Activated T-cell treated with anti-CD3 and anti-CD28 coated beads, Interleukin-2, amount 50 U/mL, for 24 hours (primary cell): ENCODE results near the gene NUDT6.
"Not testable (repeated sequence)": the region's sequence is repeated elsewhere in the genome, so short reads cannot be mapped to it uniquely, and the experiment has no call there.

Source experiments
- DNase-seq: peaks from one replicate; pipeline ENCODE4 v3.0.0-alpha.2; 2020
- H3K27ac Mint-ChIP-seq: 2 replicates; pipeline ENCODE4 v1.8.0; 2020; ENCODE audit warnings: mild to moderate bottlenecking, mixed read lengths
- H3K27me3 Mint-ChIP-seq: 2 replicates; pipeline ENCODE4 v1.8.0; 2020; ENCODE audit warnings: mixed read lengths
- H3K36me3 Mint-ChIP-seq: 2 replicates; pipeline ENCODE4 v1.8.0; 2020; ENCODE audit warnings: low read depth, mixed read lengths
- H3K4me1 Mint-ChIP-seq: 2 replicates; pipeline ENCODE4 v1.8.0; 2020; ENCODE audit warnings: low read depth, mixed read lengths
- H3K4me3 Mint-ChIP-seq: 2 replicates; pipeline ENCODE4 v1.8.0; 2020; ENCODE audit warnings: mild to moderate bottlenecking, moderate library complexity, mixed read lengths
- H3K9me3 Mint-ChIP-seq: 2 replicates; pipeline ENCODE4 v1.8.0; 2020; ENCODE audit warnings: mixed read lengths

NUDT6 gene, protein sequence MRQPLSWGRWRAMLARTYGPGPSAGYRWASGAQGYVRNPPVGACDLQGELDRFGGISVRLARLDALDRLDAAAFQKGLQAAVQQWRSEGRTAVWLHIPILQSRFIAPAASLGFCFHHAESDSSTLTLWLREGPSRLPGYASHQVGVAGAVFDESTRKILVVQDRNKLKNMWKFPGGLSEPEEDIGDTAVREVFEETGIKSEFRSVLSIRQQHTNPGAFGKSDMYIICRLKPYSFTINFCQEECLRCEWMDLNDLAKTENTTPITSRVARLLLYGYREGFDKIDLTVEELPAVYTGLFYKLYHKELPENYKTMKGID

GRCh38 chr4:122921971-122922876, at the start of gene NUDT6:
NUDT6 (minus strand) TSS chr4:122922597; CDS start chr4:122922572, 25 bp downstream.
- peak; percentile 66 for DNase-seq
- Mint-ChIP-seq H3K36me3 (peaks cover 15% of the 10 kb centered on the region), H3K27ac (peak within 1 kb of the TSS; percentile 96), H3K4me1 (peaks cover 16% of the 10 kb centered on the region), H3K27me3 (no peaks in the 10 kb centered on the region), H3K4me3 (no peak within 1 kb of the TSS), H3K9me3 (no peaks in the 10 kb centered on the region)

DNA sequence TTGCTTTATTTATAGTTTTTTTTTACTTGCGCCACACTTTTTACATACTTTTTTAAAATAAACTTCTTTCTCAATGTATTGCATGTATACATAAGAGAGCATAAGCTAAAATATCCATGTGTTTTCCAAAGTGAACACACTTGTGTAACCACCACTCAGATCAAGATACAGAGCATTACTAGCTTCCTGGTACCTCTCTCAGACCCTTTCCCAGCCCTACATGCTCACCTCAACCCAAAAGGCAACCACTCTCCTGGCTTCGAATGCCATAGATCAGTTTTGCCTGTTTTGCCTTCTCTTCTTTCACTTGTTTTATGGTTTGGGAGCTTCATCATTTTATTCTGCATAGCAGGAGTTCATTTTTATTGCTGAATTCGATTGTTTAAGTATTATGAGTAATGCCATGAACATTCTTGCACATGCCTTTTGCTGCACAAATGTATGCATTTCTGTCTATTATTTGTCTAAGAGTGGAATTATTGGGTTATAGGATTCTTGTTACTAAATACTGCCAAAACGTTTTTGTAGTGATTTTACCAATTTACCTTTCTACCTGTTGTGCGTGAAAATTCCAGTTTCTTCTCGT, 45.9 kb upstream of the NUDT6 start:
- H3K4me1 Mint-ChIP-seq, result peaks cover 4% of the 10 kb centered on the region
- DNase-seq, result no peak
- no peaks in the 10 kb centered on the region for H3K9me3 Mint-ChIP-seq
- H3K27ac Mint-ChIP-seq, result no peak overlapping the region
- H3K27me3 Mint-ChIP-seq, result no peaks in the 10 kb centered on the region
- no peak overlapping the region for H3K4me3 Mint-ChIP-seq
- H3K36me3 Mint-ChIP-seq, result peaks cover 37% of the 10 kb centered on the region

- peaks cover 11% of the 10 kb centered on the region for H3K4me1 Mint-ChIP-seq
These were observed 44.8 kb upstream of the NUDT6 start for GRCh38 chr4:122967231-122967630.

GRCh38 chr4:122966201-122966600, 43.8 kb upstream of the NUDT6 start:
- Mint-ChIP-seq H3K36me3 (peaks cover 45% of the 10 kb centered on the region), H3K4me3 (no peak overlapping the region), H3K27ac (no peak overlapping the region), H3K4me1 (peaks cover 11% of the 10 kb centered on the region), H3K27me3 (no peaks in the 10 kb centered on the region), H3K9me3 (no peaks in the 10 kb centered on the region)
- DNase-seq, result no peak

More at GRCh38 chr4:122967231-122967630, 44.8 kb upstream of the NUDT6 start:
- Mint-ChIP-seq H3K9me3 (no peaks in the 10 kb centered on the region), H3K27me3 (no peaks in the 10 kb centered on the region), H3K36me3 (peaks cover 39% of the 10 kb centered on the region), H3K4me3 (no peak overlapping the region), H3K27ac (no peak overlapping the region)
- DNase-seq, result no peak

DNA sequence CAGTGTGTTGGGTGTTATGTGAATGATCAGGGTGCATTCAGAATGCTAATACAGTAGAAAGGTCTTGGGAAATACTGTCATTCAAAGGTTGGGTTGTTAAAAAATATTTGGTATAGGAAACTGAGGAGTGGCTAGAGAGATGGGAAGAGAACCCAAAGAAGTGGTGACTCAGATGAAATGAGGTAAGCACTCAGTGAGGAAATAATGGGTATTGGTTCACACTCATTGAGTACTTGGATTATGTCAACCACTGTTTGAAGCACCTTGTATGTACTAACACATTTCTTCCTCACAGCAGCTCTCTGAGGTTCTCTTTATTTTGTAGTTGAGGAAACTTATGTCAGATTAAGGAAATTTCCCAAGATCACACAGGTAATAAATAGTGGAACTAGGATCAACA, 40.8 kb upstream of the NUDT6 start:
- Mint-ChIP-seq H3K27me3 (no peaks in the 10 kb centered on the region), H3K9me3 (no peaks in the 10 kb centered on the region), H3K4me3 (no peak overlapping the region), H3K4me1 (peaks cover 10% of the 10 kb centered on the region), H3K36me3 (peaks cover 43% of the 10 kb centered on the region), H3K27ac (no peak overlapping the region)
- no peak for DNase-seq

- DNase-seq, result no peak
- Mint-ChIP-seq H3K4me3 (no peak overlapping the region), H3K27ac (no peak overlapping the region)
These were observed 38.2 kb upstream of the NUDT6 start for GRCh38 chr4:122960611-122961000.

DNA sequence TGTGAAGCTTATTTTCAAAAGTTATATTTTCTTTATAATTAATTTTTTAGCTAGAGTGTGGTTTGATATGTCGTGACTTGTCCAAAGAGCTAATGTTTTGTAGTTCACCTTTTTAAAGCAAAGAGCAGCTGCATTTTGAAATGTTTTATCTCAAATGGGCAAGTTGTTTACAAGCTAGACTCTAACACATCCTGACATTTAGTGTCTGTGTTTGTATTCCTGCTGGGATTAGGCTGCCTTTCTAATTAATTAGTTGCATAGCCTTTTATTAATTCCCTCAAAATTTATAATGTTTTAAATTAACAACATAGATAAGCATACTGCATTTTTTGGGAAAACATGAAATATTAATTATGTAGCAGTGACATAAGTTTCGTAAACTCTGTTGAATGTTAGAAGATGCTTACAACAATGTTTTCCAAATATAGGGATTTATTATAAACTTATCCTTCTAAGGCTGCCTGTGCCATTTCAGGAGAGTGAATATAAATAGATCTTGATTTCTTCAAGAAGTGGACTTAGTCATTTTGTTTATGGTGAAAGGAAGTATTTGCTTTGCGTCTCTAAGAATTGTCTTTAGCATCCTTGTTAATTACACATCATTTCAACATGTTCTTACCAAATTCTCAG, 37.7 kb upstream of the NUDT6 start:
- Mint-ChIP-seq H3K36me3 (peaks cover 51% of the 10 kb centered on the region), H3K4me1 (peaks cover 10% of the 10 kb centered on the region), H3K4me3 (no peak overlapping the region), H3K9me3 (no peaks in the 10 kb centered on the region), H3K27ac (no peak overlapping the region), H3K27me3 (no peaks in the 10 kb centered on the region)
- no peak for DNase-seq

More at GRCh38 chr4:122960611-122961000, 38.2 kb upstream of the NUDT6 start:
- peaks cover 48% of the 10 kb centered on the region for H3K36me3 Mint-ChIP-seq
- peaks cover 10% of the 10 kb centered on the region for H3K4me1 Mint-ChIP-seq
- H3K27me3 Mint-ChIP-seq, result no peaks in the 10 kb centered on the region
- no peaks in the 10 kb centered on the region for H3K9me3 Mint-ChIP-seq

DNA sequence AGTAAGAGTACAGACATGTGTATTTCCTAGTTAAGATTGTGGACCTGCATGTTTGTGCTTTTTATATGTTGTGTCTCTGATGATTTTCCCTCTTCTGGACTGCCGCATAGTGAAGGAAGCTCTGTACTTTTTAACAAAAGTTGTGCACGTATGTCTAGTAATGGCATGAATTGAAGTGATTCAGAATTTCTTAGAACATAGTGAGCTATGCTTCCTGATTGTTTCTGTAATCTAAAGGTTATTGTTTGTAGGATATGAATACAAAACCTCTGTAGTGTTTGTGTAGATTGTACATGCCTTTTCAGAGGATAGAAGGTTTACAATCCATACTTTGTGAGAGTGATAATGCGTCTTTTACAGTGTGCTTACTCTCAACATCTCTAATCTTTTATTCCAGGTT, 37.0 kb upstream of the NUDT6 start:
- no peak for DNase-seq
- Mint-ChIP-seq H3K27ac (no peak overlapping the region), H3K27me3 (no peaks in the 10 kb centered on the region), H3K4me1 (peaks cover 10% of the 10 kb centered on the region), H3K9me3 (no peaks in the 10 kb centered on the region), H3K4me3 (no peak overlapping the region), H3K36me3 (peaks cover 55% of the 10 kb centered on the region)

DNA sequence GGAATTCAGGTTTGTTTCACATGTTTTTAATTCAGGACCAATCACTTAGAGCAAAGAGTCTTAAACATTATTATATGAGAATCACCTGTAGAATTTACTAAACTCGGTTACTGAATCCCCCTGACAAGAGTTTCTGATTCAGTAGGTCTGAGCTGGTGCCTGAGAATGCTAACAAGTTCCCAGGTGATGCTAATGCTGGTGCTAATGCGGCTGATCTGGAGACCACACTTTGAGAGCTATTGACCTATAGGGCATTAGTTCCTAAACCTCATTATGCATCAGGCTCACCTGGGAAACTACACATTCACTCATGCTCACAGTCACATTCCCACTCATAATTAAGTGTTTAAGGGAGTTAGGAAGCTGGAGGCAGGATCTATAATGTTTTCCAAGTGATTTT, 36.1 kb upstream of the NUDT6 start:
- H3K4me1 Mint-ChIP-seq, result peaks cover 9% of the 10 kb centered on the region
- no peak overlapping the region for H3K27ac Mint-ChIP-seq
- H3K27me3 Mint-ChIP-seq, result no peaks in the 10 kb centered on the region
- DNase-seq, result no peak
- H3K36me3 Mint-ChIP-seq, result peaks cover 59% of the 10 kb centered on the region
- H3K4me3 Mint-ChIP-seq, result no peak overlapping the region
- H3K9me3 Mint-ChIP-seq, result no peaks in the 10 kb centered on the region

GRCh38 chr4:122953924-122954323, 31.5 kb upstream of the NUDT6 start:
- no peak for DNase-seq
- no peaks in the 10 kb centered on the region for H3K9me3 Mint-ChIP-seq
- no peak overlapping the region for H3K27ac Mint-ChIP-seq
- H3K4me1 Mint-ChIP-seq, result no peaks in the 10 kb centered on the region
- H3K27me3 Mint-ChIP-seq, result no peaks in the 10 kb centered on the region
- peaks cover 81% of the 10 kb centered on the region for H3K36me3 Mint-ChIP-seq
- no peak overlapping the region for H3K4me3 Mint-ChIP-seq

- H3K27me3 Mint-ChIP-seq, result no peaks in the 10 kb centered on the region
- DNase-seq, result no peak
- H3K27ac Mint-ChIP-seq, result no peak overlapping the region
- H3K36me3 Mint-ChIP-seq, result peaks cover 83% of the 10 kb centered on the region
- no peak overlapping the region for H3K4me3 Mint-ChIP-seq
- H3K4me1 Mint-ChIP-seq, result no peaks in the 10 kb centered on the region
- no peaks in the 10 kb centered on the region for H3K9me3 Mint-ChIP-seq
These were observed 29.6 kb upstream of the NUDT6 start for GRCh38 chr4:122952028-122952427.

DNA sequence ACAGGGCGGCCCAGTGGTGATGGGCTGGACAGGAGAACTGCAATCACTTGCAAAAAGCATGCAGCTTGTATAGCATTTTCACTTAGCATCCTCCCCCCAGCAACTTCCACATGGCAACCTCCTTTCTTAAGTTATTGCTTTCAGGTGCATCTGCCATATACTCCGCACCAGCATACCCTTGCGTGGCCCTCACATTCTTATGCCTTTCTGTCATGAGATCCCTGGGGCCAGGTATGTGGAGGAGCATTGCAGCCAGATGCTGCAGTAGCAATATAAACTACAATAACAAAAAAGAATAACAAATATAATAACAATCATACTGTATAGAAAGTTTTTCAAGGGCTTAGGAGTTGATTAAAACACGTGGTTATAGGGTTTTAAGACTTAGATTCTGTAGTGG, 26.3 kb upstream of the NUDT6 start:
- no peak overlapping the region for H3K27ac Mint-ChIP-seq

DNA sequence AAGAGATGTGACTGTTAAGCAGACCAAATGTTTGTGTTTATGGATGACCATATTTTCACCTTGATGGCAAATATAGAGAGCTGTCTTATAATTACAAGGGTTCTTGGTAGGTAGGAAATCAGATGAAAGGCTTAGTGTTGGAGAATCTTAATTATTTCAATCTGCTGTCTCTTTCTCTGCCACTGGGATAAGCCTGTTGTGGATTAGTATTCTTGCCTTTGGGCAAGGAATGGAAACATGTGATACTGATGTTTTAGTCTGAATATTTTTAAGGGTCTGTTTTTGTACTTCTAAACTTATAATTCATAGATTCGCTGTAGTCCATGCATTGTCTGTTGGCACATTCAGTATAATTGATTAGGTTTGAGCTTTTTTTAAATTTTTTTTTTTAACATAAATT, 23.7 kb upstream of the NUDT6 start:
- Mint-ChIP-seq H3K4me3 (no peak overlapping the region), H3K27ac (no peak overlapping the region), H3K36me3 (peaks cover 77% of the 10 kb centered on the region), H3K9me3 (peaks cover 3% of the 10 kb centered on the region), H3K27me3 (no peaks in the 10 kb centered on the region), H3K4me1 (no peaks in the 10 kb centered on the region)
- no peak for DNase-seq

More for the DNA sequence above, 26.3 kb upstream of the NUDT6 start:
- Mint-ChIP-seq H3K27me3 (no peaks in the 10 kb centered on the region), H3K4me3 (no peak overlapping the region), H3K9me3 (no peaks in the 10 kb centered on the region), H3K4me1 (no peaks in the 10 kb centered on the region), H3K36me3 (peaks cover 89% of the 10 kb centered on the region)
- no peak for DNase-seq

DNA sequence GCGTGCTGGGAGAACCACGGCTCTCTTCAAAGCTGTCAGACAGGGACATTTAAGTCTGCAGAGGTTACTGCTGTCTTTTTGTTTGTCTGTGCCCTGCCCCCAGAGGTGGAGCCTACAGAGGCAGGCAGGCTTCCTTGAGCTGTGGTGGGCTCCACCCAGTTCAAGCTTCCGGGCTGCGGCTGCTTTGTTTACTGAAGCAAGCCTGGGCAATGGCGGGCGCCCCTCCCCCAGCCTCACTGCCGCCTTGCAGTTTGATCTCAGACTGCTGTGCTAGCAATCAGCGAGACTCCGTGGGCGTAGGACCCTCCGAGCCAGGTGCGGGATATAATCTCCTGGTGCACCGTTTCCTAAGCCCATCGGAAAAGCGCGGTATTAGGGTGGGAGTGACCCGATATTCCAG, 22.7 kb upstream of the NUDT6 start:
- not testable (repeated sequence) for H3K27me3 Mint-ChIP-seq, DNase-seq, H3K4me1 Mint-ChIP-seq, H3K4me3 Mint-ChIP-seq, H3K9me3 Mint-ChIP-seq, H3K27ac Mint-ChIP-seq
- H3K36me3 Mint-ChIP-seq, result peaks cover 73% of the 10 kb centered on the region
